IMR-90 (cell line): ENCODE measurements around the gene GH2.
"Not testable (repeated sequence)": the region's sequence is repeated elsewhere in the genome, so short reads cannot be mapped to it uniquely, and the experiment has no call there.

Experiments
- CEBPB ChIP-seq: IDR thresholded peaks from 2 replicates; pipeline ENCODE4 v1.6.1; 2012; ENCODE audit warnings: low read depth, low read length, improper control_type of control experiment
- POLR2A ChIP-seq: IDR thresholded peaks from 2 replicates; pipeline ENCODE4 v1.6.1; 2012; ENCODE audit warnings: mild to moderate bottlenecking, low read depth, low read length
- RCOR1 ChIP-seq: IDR thresholded peaks from 2 replicates; pipeline ENCODE4 v1.6.1; 2012; ENCODE audit warnings: mild to moderate bottlenecking, low read length, improper control_type of control experiment; ENCODE audit not compliant: insufficient replicate concordance
- TF ChIP-seq, protein P1 (sequence below): conservative IDR thresholded peaks from 2 replicates; pipeline ENCODE4 v1.5.1; 2012; ENCODE audit warnings: mild to moderate bottlenecking, low read depth, low read length, improper control_type of control experiment

DNA sequence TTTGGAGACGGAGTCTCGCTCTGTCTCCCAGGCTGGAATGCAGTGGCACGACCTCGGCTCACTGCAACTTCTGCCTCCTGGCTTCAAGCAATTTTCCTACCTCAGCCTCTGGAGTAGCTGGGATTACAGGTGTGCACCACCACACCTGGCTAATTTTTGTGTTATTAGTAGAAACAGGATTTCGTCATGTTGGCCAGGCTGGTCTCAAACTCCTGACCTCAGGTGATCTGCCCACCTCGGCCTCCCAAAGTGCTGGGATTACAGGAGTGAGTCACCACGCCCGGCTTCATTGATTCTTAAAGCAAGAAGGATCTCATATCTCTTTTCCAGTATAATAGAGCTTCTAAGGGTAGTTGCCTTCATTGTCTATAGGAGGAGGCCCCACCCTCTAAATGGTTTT lies 23.1 kb upstream of the GH2 start:
- TF ChIP-seq RCOR1, CEBPB, POLR2A: not testable (repeated sequence)
- TF ChIP-seq, protein P1, sequence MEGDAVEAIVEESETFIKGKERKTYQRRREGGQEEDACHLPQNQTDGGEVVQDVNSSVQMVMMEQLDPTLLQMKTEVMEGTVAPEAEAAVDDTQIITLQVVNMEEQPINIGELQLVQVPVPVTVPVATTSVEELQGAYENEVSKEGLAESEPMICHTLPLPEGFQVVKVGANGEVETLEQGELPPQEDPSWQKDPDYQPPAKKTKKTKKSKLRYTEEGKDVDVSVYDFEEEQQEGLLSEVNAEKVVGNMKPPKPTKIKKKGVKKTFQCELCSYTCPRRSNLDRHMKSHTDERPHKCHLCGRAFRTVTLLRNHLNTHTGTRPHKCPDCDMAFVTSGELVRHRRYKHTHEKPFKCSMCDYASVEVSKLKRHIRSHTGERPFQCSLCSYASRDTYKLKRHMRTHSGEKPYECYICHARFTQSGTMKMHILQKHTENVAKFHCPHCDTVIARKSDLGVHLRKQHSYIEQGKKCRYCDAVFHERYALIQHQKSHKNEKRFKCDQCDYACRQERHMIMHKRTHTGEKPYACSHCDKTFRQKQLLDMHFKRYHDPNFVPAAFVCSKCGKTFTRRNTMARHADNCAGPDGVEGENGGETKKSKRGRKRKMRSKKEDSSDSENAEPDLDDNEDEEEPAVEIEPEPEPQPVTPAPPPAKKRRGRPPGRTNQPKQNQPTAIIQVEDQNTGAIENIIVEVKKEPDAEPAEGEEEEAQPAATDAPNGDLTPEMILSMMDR = not testable (repeated sequence)
